AG09319 (cell line): ENCODE data around the gene SIX6.

ENCODE experiments used
- DNase-seq: peaks from one replicate; pipeline ENCODE4 v3.0.0-alpha.2; 2010; ENCODE audit warnings: low read depth; ENCODE audit errors: extremely low read depth
- CTCF ChIP-seq: IDR thresholded peaks from 2 replicates; pipeline ENCODE4 v1.5.1; 2011; ENCODE audit warnings: low read depth, mild to moderate bottlenecking, inconsistent platforms, low read length, moderate library complexity

The SIX6 gene

GRCh38 chr14:60561845-60562746, 53.1 kb downstream of the SIX6 start:
- DNase-seq: no peak
- TF ChIP-seq CTCF: peak; percentile 77
